A673 (cell line): ENCODE results near the gene FAM131C.

Experiments
- EZH2 ChIP-seq: fragments of 200-600 bp; sonication (generic); IDR thresholded peaks from 2 replicates; pipeline ENCODE4 v1.6.1; 2017; ENCODE audit warnings: borderline replicate concordance, low read depth, mild to moderate bottlenecking, mixed read lengths, antibody characterized with exemption, low read length; ENCODE audit not compliant: poor library complexity, severe bottlenecking
- TF ChIP-seq, protein P1 (sequence below): fragments of 300-800, 200-600 bp; sonication (generic); conservative IDR thresholded peaks from 2 replicates; pipeline ENCODE4 v1.5.1; 2017; ENCODE audit warnings: low read depth, mild to moderate bottlenecking, antibody characterized with exemption, low read length, moderate library complexity, mixed read lengths

DNA sequence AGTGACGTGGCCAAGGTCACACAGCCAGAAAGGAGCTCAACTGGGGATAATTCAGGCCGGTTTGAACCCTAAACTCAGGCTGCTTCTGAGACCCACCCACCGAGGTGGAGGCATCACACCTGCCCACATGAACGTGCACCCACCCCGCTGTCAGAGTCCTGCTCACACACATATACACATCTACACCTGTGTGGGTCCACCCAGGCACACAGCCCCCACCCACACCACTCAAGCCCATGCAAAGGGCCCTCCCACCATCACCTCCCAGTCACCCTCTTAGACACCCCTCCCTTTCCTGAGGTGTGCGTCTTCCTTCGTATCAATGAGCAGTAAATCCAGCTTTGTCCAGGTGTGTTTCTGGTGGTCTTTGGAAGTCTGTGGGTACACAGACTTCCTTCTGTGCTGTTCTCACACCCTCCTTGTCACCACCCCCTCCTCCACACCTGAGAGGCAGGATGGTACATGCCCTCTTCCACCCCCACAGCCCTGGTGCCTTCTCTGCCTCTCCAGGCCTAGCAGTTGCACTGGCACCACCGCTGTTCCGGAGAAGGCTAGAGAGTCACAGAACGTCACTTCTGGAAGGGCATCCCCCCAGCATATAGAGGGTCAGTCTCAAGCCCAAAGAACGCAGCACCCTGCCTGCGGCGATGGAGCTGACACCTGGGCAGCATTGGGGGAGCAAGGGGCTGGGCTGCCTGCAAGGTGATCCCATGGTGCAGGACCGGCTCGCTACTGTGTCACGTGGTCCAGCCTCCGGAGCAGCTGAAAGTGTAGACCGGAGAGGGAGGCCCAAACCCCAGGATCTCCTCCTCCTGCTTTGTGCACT, 18.9 kb upstream of the FAM131C start:
- TF ChIP-seq, protein P1, sequence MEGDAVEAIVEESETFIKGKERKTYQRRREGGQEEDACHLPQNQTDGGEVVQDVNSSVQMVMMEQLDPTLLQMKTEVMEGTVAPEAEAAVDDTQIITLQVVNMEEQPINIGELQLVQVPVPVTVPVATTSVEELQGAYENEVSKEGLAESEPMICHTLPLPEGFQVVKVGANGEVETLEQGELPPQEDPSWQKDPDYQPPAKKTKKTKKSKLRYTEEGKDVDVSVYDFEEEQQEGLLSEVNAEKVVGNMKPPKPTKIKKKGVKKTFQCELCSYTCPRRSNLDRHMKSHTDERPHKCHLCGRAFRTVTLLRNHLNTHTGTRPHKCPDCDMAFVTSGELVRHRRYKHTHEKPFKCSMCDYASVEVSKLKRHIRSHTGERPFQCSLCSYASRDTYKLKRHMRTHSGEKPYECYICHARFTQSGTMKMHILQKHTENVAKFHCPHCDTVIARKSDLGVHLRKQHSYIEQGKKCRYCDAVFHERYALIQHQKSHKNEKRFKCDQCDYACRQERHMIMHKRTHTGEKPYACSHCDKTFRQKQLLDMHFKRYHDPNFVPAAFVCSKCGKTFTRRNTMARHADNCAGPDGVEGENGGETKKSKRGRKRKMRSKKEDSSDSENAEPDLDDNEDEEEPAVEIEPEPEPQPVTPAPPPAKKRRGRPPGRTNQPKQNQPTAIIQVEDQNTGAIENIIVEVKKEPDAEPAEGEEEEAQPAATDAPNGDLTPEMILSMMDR = no peak
- TF ChIP-seq EZH2 = no peak
